Fibroblast of skin of right quadriceps (primary cell): ENCODE data around the gene NPAS3.
A peak's percentile ranks its signal among the peaks of the same experiment; 100 is the strongest.

Experiments used
- DNase-seq: peaks from one replicate; pipeline ENCODE4 v3.0.0-alpha.2; 2013

NPAS3 gene

GRCh38 chr14:33347796-33348195 is 409.1 kb downstream of the NPAS3 start:
- DNase-seq: peak; percentile 56

GRCh38 chr14:33348510-33348909 is 409.8 kb downstream of the NPAS3 start:
- DNase-seq: no peak

- DNase-seq: no peak
Measured at GRCh38 chr14:33349871-33350270, 411.2 kb downstream of the NPAS3 start.

GRCh38 chr14:33350366-33350990 is 411.8 kb downstream of the NPAS3 start:
- DNase-seq: no peak

- no peak for DNase-seq
Measured at GRCh38 chr14:33352821-33353220, 414.1 kb downstream of the NPAS3 start.

- no peak for DNase-seq
Measured at GRCh38 chr14:33356181-33356580, 417.5 kb downstream of the NPAS3 start.

- DNase-seq: no peak
Measured at GRCh38 chr14:33357225-33358010, 418.7 kb downstream of the NPAS3 start.

GRCh38 chr14:33359288-33359881 is 420.7 kb downstream of the NPAS3 start:
- DNase-seq: no peak

GRCh38 chr14:33362934-33363333 is 424.3 kb downstream of the NPAS3 start:
- no peak for DNase-seq

- peak; percentile 72 for DNase-seq
Measured at GRCh38 chr14:33363682-33364081, 425.0 kb downstream of the NPAS3 start.

GRCh38 chr14:33364466-33364865 is 425.8 kb downstream of the NPAS3 start:
- DNase-seq: peak; percentile 6

GRCh38 chr14:33369041-33369440 is 430.4 kb downstream of the NPAS3 start:
- no peak for DNase-seq

- DNase-seq: no peak
Measured at GRCh38 chr14:33369972-33370371, 431.3 kb downstream of the NPAS3 start.

- no peak for DNase-seq
Measured at GRCh38 chr14:33370426-33370825, 431.7 kb downstream of the NPAS3 start.

GRCh38 chr14:33375196-33375595 is 436.5 kb downstream of the NPAS3 start:
- DNase-seq: no peak

- DNase-seq: peak; percentile 41
Measured at GRCh38 chr14:33375786-33376185, 437.1 kb downstream of the NPAS3 start.

- DNase-seq: no peak
Measured at GRCh38 chr14:33376510-33376909, 437.8 kb downstream of the NPAS3 start.

- no peak for DNase-seq
Measured at GRCh38 chr14:33377596-33378390, 439.1 kb downstream of the NPAS3 start.

GRCh38 chr14:33381717-33382116 is 443.0 kb downstream of the NPAS3 start:
- no peak for DNase-seq

GRCh38 chr14:33386140-33386539 is 447.5 kb downstream of the NPAS3 start:
- no peak for DNase-seq

- DNase-seq: peak; percentile 36
Measured at GRCh38 chr14:33386781-33387180, 448.1 kb downstream of the NPAS3 start.

GRCh38 chr14:33390335-33390734 is 451.7 kb downstream of the NPAS3 start:
- DNase-seq: peak; percentile 9

- DNase-seq: peak; percentile 15
Measured at GRCh38 chr14:33393231-33393894, 454.7 kb downstream of the NPAS3 start.
